Embryonic facial prominence (tissue), 1 donor: ENCODE data around the gene ZFPM1.

Experiments
- DNase-seq: peaks from one replicate; pipeline ENCODE4 v3.0.0-alpha.2; 2016; ENCODE audit errors: extremely low spot score

Gene ZFPM1

GRCh38 chr16:88448461-88449266 is 4.4 kb upstream of the ZFPM1 start:
- DNase-seq, result no peak

DNA sequence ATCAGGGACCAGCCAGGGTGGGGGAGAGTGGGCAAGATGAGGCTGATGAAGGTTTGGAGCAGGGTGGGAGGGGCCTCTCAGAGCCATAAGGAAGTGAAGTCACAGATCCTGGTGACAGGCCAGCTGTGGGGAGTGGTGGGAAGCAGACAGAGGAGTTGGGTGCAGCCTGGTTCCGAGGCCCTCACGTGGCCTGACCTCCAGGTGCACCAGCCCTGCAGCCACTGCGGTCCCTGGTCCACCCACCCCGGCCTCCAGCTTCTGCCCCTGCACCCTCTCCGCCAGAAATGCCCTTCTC is 3.9 kb upstream of the ZFPM1 start:
- no peak for DNase-seq

GRCh38 chr16:88451586-88452481 is 1.2 kb upstream of the ZFPM1 start:
- DNase-seq, result no peak

DNA sequence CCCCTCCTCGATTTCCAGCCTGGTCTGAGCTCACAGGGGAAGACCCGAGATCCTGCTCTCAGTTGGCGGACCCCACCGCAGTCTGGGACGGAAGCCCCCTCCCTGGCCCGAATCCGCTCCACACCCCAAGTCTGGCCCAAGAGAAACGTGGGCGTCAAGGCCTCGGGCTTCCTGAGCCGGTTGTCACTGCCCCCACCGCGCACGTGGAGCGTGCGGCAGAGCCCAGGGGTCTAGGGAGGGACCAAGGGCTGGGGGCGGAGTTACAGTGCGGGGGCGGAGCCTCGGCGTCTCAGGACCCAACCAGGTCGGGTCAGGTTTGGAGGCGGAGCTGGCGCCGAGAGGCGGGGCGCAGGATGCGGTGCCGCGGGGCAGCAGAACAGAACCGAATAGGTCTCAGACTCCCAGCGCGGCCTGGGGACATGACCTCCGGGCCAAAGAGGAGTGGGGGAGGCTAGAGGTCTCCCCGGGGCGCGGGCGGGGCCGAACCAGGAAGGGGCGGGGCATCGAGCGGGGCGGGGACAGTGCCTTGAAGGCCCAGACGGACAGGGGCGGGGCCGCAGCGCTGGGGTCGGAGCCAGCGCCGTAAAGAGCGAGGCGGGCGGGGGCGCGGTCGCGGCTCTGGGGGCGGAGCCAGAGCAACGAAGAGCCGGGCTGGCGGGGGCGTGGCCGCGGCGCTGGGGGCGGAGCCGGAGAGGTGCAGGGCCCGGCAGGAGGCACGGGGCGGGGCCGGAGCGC is 431 bp upstream of the ZFPM1 start:
- DNase-seq, result peak; percentile 83

DNA sequence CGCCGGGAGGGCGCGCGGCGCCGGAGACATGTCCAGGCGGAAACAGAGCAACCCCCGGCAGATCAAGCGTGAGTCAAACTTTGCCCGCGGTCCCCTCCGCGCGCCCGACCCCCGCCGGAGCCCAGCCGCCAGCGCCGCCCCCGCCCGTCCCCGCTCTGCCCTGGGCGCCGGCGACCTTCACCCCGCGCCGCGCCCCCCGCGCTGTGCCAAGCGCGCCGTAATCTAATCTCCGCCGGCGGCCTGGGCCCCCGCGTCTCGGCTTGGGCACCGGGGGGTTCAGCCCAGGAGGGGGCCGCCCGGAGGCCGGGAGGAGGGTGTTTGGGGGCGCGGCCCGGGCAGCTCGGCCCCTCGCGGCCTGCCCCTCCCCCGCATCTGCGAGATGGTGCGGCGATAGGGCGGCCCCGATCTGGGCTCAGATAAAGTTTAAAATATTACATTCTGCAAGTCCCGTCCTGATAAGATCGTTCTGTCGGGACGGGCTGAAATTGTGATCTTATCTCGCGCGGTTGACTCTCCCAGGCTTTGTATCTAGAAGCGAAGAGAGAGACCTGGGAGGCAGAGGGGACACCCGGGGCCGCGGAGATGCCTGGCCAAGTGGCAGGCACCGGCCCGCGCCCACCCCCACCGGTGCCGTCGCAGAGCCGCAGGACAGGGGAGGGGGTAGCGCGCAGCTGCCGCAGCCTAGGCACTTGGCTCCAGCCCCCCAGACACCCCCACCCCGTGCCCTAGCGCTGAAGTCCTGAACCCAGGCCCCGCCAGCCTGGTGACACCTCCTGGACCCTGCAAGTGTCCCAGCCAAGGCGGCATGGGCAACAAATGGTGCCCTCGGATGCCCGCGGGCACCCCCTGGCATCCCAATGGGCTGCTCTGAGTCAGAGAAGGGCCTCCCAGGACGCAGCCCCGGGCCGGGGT is 787 bp downstream of the ZFPM1 start:
- DNase-seq, result no peak

- no peak for DNase-seq
These were observed 1.5 kb downstream of the ZFPM1 start for GRCh38 chr16:88454523-88454947.

GRCh38 chr16:88455610-88456355 is 2.7 kb downstream of the ZFPM1 start:
- DNase-seq, result no peak

DNA sequence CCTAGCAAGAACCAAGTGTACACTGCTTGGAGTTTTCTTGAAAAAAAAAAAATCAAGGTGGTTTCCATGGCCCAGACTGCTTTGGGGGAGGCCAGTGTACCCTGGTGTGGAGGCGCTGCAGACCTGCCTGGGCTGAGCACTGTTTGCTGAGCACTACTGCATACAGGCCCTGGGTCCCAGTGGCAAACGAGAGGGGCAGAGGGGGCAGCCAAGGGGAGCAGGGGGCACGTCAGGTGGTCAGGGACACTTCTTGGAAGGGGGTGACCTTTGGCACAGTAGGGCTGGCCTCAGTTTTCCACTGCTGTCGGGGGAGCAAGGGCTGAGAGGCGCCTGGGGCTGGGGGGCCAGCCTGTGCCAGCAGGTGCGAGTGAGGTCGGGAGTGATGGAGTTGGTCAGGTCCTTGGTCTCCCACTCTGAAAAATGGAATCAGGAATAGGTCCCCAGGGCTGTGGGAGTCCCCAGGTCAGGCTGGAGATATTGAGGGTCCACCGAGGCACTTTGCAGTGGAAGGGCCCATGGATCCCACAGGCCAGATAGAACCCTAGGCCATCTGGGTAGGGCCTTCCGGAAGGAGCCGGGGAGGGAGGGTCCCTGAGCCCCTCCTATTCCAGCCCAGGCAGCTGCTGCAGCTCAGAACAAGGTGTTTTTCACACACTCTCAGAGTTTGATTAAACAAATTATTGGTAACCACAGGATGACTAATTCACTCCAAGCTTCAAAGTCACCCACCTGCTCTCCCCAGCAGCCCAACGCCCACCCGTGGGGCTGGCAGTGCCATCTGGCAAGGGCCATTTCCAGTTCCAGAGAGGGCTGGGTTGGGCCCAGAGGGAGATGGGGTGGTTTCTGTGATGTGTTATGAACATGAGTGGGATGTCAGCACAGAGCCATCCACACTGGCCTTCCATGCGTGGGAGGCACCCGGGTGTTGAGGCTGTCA is 3.5 kb downstream of the ZFPM1 start:
- DNase-seq, result no peak

DNA sequence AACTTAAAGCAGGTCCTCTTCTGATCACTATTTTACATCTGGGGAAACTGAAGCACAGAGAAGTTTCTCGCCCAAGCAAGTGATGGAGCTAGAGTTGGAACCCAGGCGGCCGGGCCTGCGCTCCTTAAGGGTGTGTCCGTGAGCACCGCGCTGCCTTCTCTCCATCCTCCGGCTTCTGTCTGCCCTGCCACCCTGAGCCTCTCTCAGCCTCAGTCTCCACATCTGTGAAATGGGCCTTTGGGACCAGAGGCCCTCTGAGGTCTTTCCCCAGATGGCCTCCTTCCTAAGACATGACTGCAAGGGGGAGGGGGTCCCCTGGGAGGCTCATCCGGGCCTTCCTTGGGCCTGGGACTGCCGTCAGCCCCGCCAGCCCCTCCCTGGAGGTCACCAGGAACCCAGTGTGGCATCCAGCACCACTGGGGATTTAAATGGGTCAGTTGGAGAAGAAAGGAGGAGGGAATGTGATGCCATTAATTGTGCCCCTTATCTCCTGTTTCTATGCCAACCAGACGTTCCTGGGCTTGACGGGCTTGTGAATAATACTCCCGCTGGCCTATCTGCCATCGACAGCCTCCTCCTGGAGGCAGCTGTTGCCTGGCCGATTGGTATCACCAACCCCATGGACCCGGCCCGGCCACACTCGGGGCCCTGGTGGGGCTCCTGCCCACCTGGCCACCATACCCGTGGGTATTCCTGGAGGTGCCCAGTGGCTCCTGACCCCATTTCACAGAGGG is 5.1 kb downstream of the ZFPM1 start:
- no peak for DNase-seq

GRCh38 chr16:88458773-88459235 is 5.7 kb downstream of the ZFPM1 start:
- no peak for DNase-seq

GRCh38 chr16:88459366-88460073 is 6.4 kb downstream of the ZFPM1 start:
- DNase-seq, result no peak

DNA sequence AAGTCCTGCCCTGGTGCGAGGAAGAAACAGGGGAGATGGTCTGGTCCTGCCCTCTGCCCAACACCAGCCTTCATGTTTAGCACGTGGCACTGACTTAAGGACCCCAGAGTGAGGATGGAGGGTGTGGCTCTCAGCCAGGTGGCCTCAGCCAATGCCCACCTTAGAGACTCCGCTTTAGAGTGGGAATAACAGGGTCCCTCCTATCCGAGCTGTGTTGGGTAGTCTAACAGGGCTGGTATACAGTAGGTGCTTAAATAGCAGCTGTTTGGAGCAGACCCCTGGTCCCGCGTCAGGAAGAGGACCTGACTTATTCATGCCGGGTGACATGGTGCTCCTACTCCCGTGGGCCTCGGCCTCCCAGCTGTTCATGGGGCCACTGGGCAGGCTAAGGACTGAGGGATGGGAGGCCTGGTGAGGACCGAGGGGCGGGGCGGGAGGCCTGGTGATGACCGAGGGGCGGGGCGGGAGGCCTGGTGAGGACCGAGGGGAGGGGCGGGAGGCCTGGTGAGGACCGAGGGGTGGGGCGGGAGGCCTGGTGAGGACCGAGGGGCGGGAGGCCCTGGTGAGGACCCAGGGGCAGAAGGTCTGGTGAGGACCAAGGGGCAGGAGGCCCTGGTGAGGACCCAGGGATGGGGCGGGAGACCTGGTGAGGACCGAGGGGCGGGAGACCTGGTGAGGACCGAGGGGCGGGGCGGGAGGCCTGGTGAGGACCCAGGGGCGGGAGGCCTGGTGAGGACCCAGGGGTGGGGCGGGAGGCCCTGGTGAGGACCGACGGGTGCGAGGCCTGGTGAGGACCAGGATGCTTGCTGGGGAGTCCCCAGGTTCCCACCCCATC is 7.6 kb downstream of the ZFPM1 start:
- DNase-seq, result no peak

DNA sequence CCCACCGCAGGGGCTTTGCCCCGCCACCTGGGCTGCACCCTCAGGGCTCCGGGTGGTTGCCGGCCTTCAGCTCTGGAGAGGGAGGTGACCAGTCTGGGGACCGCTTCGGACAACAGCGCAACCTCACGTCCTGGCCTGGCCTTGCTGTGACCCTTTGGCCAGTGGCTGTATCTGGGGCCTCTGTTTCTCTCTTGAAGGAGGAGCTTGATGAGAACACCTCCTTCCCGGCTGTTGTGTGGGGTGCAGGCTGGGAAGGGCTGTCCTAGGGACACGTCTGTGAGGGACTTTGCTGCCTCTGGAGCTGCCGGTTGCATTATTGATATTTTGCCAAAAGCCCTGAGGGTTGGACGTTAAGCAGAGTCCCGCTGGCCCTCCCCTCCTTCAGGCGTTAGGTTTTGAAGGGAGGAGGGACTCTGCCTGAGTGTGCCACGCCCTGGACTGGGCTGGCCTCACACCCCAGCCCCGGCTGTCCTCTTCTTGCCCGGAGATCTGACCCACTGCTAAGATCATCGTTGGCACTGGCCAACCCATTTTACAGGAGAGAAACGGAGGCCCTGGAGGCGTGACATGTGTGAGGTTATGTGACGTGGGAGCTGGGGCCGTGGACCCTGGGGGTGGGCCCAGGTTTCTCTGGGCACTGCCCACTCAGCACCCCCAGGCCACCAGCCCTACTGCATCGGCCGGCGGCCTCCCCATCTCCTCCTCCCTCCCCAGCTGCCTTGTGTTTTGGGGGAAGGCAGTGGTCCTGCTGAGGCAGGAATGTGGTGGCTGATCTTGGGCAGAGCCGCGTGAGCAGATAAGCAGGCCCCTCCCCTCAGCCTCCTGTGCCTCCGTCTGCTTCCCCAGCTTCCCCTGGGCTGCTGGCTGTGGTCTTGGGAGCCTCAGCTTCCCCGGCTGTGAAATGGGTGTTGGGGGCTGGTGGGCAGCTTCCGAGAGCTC is 8.5 kb downstream of the ZFPM1 start:
- DNase-seq, result no peak

- no peak for DNase-seq
These were observed 9.3 kb downstream of the ZFPM1 start for GRCh38 chr16:88462396-88462795.

- no peak for DNase-seq
These were observed 10.3 kb downstream of the ZFPM1 start for GRCh38 chr16:88463411-88463810.
